SH-SY5Y (cell line): ENCODE results near the gene RIPOR1.

Experiments used
- GATA2 ChIP-seq: IDR thresholded peaks from 2 replicates; pipeline ENCODE4 v1.6.1; 2011; ENCODE audit warnings: mild to moderate bottlenecking, low read depth, low read length
- GATA3 ChIP-seq: IDR thresholded peaks from 2 replicates; pipeline ENCODE4 v1.6.1; 2011; ENCODE audit warnings: low read depth, mild to moderate bottlenecking, low read length, moderate library complexity

DNA sequence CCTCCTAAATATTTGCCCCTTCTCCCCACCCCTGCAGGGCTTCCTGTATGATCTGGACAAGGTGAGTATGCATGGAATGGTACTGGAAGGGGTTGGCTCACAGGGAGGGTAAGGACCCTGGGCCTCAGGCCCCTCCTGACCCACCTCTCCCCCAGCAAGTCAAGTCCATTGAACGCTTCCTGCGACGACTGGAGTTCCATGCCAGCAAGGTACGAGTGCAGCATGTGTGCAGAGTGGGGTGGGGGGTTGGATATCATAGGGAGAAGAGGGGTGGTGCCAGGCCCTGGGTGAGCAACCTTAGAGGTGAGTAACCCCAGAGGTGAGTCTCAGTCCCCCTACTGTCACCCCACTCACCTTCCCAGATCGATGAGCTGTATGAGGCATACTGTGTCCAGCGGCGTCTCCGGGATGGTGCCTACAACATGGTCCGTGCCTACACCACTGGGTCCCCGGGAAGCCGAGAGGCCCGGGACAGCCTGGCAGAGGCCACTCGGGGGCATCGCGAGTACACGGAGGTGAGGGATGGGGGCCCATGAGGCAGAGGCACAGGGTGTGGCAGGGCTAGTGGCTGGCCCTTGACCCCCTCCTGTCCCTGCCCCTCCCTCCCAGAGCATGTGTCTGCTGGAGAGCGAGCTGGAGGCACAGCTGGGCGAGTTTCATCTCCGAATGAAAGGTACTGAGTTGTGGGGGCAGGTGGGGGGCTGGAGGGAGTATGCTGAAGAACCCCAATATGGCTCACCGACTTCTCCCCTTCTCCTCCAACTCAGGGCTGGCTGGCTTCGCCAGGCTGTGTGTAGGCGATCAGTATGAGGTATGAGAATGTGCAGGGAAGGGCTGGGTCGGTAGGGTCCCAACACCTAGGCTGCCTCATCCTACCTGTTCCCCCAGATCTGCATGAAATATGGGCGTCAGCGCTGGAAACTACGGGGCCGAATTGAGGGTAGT, 11.3 kb downstream of the RIPOR1 start:
- TF ChIP-seq GATA2 (no peak), GATA3 (no peak)
